GM23338 (cell line): ENCODE data around the gene GIMAP6. TPM values are rescaled to one million over a fixed set of nuclear protein-coding genes. Genes with fewer than 3 reads are reported as not detected.

Experiments
- ATAC-seq: fragments of 200-7000 bp; cut with Tn5 transposase; 3 replicates; pipeline ENCODE4 v1.9.1; 2020
- DNase-seq: peaks from one replicate; pipeline ENCODE4 v3.0.0-alpha.2; 2015; ENCODE audit warnings: low spot score
- H2AFZ ChIP-seq: fragments of 200-600 bp; sonication (generic); 2 replicates; pipeline ENCODE4 v1.8.0; 2016; ENCODE audit warnings: antibody characterized with exemption, mild to moderate bottlenecking, moderate library complexity
- H3F3A ChIP-seq: fragments of 200-600 bp; sonication (generic); replicated peaks from 2 replicates; pipeline ENCODE4 v1.8.0; 2017; ENCODE audit warnings: antibody characterized with exemption, mixed run types, low read depth
- H3K27ac ChIP-seq: fragments of 200-600 bp; sonication (generic); 2 replicates; pipeline ENCODE4 v1.6.1; 2016; ENCODE audit warnings: low read depth
- H3K27me3 ChIP-seq: fragments of 200-600 bp; sonication (generic); 2 replicates; pipeline ENCODE4 v1.8.0; 2016; ENCODE audit warnings: mild to moderate bottlenecking, mixed run types, moderate library complexity; ENCODE audit not compliant: insufficient read depth
- H3K36me3 ChIP-seq: fragments of 200-600 bp; sonication (generic); 2 replicates; pipeline ENCODE4 v1.8.0; 2016; ENCODE audit warnings: mild to moderate bottlenecking; ENCODE audit not compliant: insufficient read depth
- H3K4me1 ChIP-seq: fragments of 200-600 bp; sonication (generic); 2 replicates; pipeline ENCODE4 v1.8.0; 2016; ENCODE audit warnings: mild to moderate bottlenecking, moderate library complexity; ENCODE audit not compliant: insufficient read depth
- H3K4me2 ChIP-seq: fragments of 200-600 bp; sonication (generic); 2 replicates; pipeline ENCODE4 v1.7.1; 2017; ENCODE audit warnings: mixed run types
- H3K4me3 ChIP-seq: fragments of 200-600 bp; sonication (generic); 2 replicates; pipeline ENCODE4 v1.6.1; 2016; ENCODE audit warnings: mixed run types
- H3K79me2 ChIP-seq: fragments of 200-600 bp; sonication (generic); replicated peaks from 2 replicates; pipeline ENCODE4 v1.8.0; 2017; ENCODE audit warnings: mild to moderate bottlenecking; ENCODE audit not compliant: insufficient read depth
- H3K9me2 ChIP-seq: fragments of 200-600 bp; sonication (generic); 2 replicates; pipeline ENCODE4 v1.8.0; 2017; ENCODE audit not compliant: insufficient read depth
- H4K20me1 ChIP-seq: fragments of 200-600 bp; sonication (generic); replicated peaks from 2 replicates; pipeline ENCODE4 v1.8.0; 2017; ENCODE audit warnings: mild to moderate bottlenecking; ENCODE audit not compliant: insufficient read depth
- H3K27ac Mint-ChIP-seq: 2 replicates; pipeline ENCODE4 v1.8.0; 2020; ENCODE audit warnings: inconsistent platforms, mild to moderate bottlenecking, moderate library complexity, mixed read lengths
- H3K27me3 Mint-ChIP-seq: 3 replicates; pipeline ENCODE4 v1.8.0; 2022; ENCODE audit warnings: low read depth, mild to moderate bottlenecking, moderate library complexity, mixed read lengths, inconsistent platforms; ENCODE audit not compliant: insufficient read depth, poor library complexity
- H3K36me3 Mint-ChIP-seq: 3 replicates; pipeline ENCODE4 v1.8.0; 2021; ENCODE audit warnings: low read depth, mild to moderate bottlenecking, inconsistent platforms, moderate library complexity, mixed read lengths
- H3K4me1 Mint-ChIP-seq: 3 replicates; pipeline ENCODE4 v1.8.0; 2020; ENCODE audit warnings: mild to moderate bottlenecking, inconsistent platforms, mixed read lengths
- H3K4me3 Mint-ChIP-seq: 3 replicates; pipeline ENCODE4 v1.8.0; 2021; ENCODE audit warnings: moderate library complexity, mild to moderate bottlenecking, inconsistent platforms, mixed read lengths
- H3K9me3 Mint-ChIP-seq: 3 replicates; pipeline ENCODE4 v1.8.0; 2020; ENCODE audit warnings: moderate library complexity, mild to moderate bottlenecking, inconsistent platforms, mixed read lengths
- CREB1 ChIP-seq: fragments of 250-450 bp; sonication (Bioruptor Pico); IDR thresholded peaks from 2 replicates; pipeline ENCODE4 v1.5.0; 2020; ENCODE audit warnings: low read depth, mild to moderate bottlenecking, moderate library complexity
- EZH2 ChIP-seq: fragments of 200-600 bp; sonication (generic); IDR thresholded peaks from one replicate; pipeline ENCODE4 v1.8.0; 2017; ENCODE audit warnings: antibody characterized with exemption, mild to moderate bottlenecking, low read depth; ENCODE audit not compliant: unreplicated experiment
- EZH2phosphoT487 ChIP-seq: fragments of 200-600 bp; sonication (generic); IDR thresholded peaks from one replicate; pipeline ENCODE4 v1.8.1; 2018; ENCODE audit warnings: antibody characterized with exemption; ENCODE audit not compliant: unreplicated experiment
- JUNB ChIP-seq: IDR thresholded peaks from one replicate; pipeline ENCODE4 v1.6.1; 2016; ENCODE audit warnings: antibody characterized with exemption; ENCODE audit not compliant: unreplicated experiment
- NANOG ChIP-seq: IDR thresholded peaks from 2 replicates; pipeline ENCODE4 v1.6.1; 2016; ENCODE audit warnings: antibody characterized with exemption, borderline replicate concordance
- POLR2AphosphoS5 ChIP-seq: IDR thresholded peaks from 2 replicates; pipeline ENCODE4 v1.6.1; 2016; ENCODE audit warnings: antibody characterized with exemption, low read depth
- STAT1 ChIP-seq: IDR thresholded peaks from one replicate; pipeline ENCODE4 v1.6.1; 2016; ENCODE audit warnings: antibody characterized with exemption; ENCODE audit not compliant: unreplicated experiment
- ZNF114 ChIP-seq: fragments of 250-450 bp; sonication (Bioruptor Pico); IDR thresholded peaks from 2 replicates; pipeline ENCODE4 v1.5.0; 2020; ENCODE audit warnings: mild to moderate bottlenecking, moderate library complexity
- ZNF331 ChIP-seq: fragments of 250-450 bp; sonication (Bioruptor Pico); IDR thresholded peaks from 2 replicates; pipeline ENCODE4 v1.5.0; 2020; ENCODE audit warnings: low read depth, mild to moderate bottlenecking, moderate library complexity
- polyA plus RNA-seq: library from polyadenylated mRNA; unstranded; fragments of >200 nt; fragmentation: Nextera tagmentation; extraction: Ambion mirVana; gene quantifications from 2 replicates; pipeline ENCODE4 v1.2.1, GENCODE V29; 2016
- total RNA-seq: library from RNA; depleted of rRNA; stranded (reverse); fragments of >200 nt; shearing (Covaris generic); gene quantifications from 2 replicates; pipeline ENCODE4 v1.2.3, GENCODE V29; 2014
- TF ChIP-seq, protein P1 (sequence below): IDR thresholded peaks from 2 replicates; pipeline ENCODE4 v1.6.1; 2016; ENCODE audit warnings: antibody characterized with exemption
- TF ChIP-seq, protein P2 (sequence below): IDR thresholded peaks from one replicate; pipeline ENCODE4 v1.6.1; 2018; ENCODE audit warnings: antibody characterized with exemption; ENCODE audit not compliant: unreplicated experiment
- TF ChIP-seq, protein P3 (sequence below), 2 experiments: fragments of 200-600 bp in 1 of 2; sonication (generic) in 1 of 2; conservative IDR thresholded peaks; 2 replicates each; pipeline versions ENCODE4 v1.5.1 to v1.6.1; 2016 to 2017; ENCODE audit warnings: antibody characterized with exemption in 2 of 2, low read depth in 2 of 2, mild to moderate bottlenecking in 2 of 2, moderate library complexity in 1 of 2
- TF ChIP-seq, protein P4 (sequence below): fragments of 250-450 bp; sonication (Bioruptor Pico); IDR thresholded peaks from 2 replicates; pipeline ENCODE4 v1.5.0; 2020; ENCODE audit warnings: mild to moderate bottlenecking, moderate library complexity

GIMAP6 gene
- total and polyA plus RNA-seq, 2 experiments from 2014 or later = not detected

DNA sequence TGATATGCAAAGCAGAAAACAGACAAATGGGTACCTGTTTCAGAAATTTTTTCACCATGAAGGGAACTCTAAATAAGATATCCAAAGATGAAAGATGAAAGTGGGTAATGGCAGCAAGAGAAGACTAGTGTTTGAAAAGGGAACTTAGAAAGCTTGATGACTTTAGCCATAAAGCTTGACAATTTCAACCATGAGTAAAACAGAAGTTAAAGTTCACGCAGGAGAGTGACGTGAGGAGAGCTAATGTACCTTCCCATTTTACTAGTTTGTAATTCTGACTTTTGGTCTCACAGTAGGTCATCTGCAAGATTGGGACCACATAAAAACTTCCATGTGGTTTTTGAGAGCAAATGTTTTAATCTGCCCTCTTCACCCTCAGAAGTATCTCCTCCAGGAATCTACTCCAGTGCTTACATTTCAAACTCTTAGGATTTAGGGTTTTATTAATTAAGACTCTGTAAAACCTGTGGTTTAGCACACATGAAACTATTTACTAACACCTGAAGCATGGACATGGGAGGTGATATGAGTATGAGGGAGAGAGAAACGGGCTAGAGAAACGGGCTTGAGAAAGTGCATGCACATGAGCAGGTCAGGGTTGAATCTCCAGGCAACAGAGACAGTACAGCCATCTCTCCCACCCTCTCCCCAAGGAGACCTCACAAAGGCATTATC, 28.9 kb upstream of the GIMAP6 start:
- no peak for DNase-seq
- no peak overlapping the region for H2AFZ ChIP-seq
- no peaks in the 10 kb centered on the region for H3K4me1 ChIP-seq
- no peak overlapping the region for H3K4me2 ChIP-seq
- no peak for ATAC-seq
- no peaks in the 10 kb centered on the region for H3K36me3 ChIP-seq
- no peaks in the 10 kb centered on the region for H3K79me2 ChIP-seq
- no peaks in the 10 kb centered on the region for H4K20me1 ChIP-seq
- H3K9me3 Mint-ChIP-seq = peaks cover 16% of the 10 kb centered on the region; the same call in 2 of the 3 replicates
- no peak for TF ChIP-seq POLR2AphosphoS5
- TF ChIP-seq NANOG = no peak
- TF ChIP-seq STAT1 = no peak
- no peak for TF ChIP-seq EZH2phosphoT487
- no peak for TF ChIP-seq JUNB
- TF ChIP-seq, protein P1, sequence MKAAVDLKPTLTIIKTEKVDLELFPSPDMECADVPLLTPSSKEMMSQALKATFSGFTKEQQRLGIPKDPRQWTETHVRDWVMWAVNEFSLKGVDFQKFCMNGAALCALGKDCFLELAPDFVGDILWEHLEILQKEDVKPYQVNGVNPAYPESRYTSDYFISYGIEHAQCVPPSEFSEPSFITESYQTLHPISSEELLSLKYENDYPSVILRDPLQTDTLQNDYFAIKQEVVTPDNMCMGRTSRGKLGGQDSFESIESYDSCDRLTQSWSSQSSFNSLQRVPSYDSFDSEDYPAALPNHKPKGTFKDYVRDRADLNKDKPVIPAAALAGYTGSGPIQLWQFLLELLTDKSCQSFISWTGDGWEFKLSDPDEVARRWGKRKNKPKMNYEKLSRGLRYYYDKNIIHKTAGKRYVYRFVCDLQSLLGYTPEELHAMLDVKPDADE = no peak
- TF ChIP-seq, protein P2, sequence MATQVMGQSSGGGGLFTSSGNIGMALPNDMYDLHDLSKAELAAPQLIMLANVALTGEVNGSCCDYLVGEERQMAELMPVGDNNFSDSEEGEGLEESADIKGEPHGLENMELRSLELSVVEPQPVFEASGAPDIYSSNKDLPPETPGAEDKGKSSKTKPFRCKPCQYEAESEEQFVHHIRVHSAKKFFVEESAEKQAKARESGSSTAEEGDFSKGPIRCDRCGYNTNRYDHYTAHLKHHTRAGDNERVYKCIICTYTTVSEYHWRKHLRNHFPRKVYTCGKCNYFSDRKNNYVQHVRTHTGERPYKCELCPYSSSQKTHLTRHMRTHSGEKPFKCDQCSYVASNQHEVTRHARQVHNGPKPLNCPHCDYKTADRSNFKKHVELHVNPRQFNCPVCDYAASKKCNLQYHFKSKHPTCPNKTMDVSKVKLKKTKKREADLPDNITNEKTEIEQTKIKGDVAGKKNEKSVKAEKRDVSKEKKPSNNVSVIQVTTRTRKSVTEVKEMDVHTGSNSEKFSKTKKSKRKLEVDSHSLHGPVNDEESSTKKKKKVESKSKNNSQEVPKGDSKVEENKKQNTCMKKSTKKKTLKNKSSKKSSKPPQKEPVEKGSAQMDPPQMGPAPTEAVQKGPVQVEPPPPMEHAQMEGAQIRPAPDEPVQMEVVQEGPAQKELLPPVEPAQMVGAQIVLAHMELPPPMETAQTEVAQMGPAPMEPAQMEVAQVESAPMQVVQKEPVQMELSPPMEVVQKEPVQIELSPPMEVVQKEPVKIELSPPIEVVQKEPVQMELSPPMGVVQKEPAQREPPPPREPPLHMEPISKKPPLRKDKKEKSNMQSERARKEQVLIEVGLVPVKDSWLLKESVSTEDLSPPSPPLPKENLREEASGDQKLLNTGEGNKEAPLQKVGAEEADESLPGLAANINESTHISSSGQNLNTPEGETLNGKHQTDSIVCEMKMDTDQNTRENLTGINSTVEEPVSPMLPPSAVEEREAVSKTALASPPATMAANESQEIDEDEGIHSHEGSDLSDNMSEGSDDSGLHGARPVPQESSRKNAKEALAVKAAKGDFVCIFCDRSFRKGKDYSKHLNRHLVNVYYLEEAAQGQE = no peak
- TF ChIP-seq CREB1 (CRISPR knock-in tag) = no peak
- TF ChIP-seq ZNF331 (CRISPR knock-in tag) = no peak
- TF ChIP-seq ZNF114 (CRISPR knock-in tag) = no peak
- TF ChIP-seq EZH2 = no peak
- TF ChIP-seq, protein P3, sequence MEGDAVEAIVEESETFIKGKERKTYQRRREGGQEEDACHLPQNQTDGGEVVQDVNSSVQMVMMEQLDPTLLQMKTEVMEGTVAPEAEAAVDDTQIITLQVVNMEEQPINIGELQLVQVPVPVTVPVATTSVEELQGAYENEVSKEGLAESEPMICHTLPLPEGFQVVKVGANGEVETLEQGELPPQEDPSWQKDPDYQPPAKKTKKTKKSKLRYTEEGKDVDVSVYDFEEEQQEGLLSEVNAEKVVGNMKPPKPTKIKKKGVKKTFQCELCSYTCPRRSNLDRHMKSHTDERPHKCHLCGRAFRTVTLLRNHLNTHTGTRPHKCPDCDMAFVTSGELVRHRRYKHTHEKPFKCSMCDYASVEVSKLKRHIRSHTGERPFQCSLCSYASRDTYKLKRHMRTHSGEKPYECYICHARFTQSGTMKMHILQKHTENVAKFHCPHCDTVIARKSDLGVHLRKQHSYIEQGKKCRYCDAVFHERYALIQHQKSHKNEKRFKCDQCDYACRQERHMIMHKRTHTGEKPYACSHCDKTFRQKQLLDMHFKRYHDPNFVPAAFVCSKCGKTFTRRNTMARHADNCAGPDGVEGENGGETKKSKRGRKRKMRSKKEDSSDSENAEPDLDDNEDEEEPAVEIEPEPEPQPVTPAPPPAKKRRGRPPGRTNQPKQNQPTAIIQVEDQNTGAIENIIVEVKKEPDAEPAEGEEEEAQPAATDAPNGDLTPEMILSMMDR (conservative IDR thresholded peaks at IDR 0.05; ENCODE audit: low read depth in 2 of 2) = no peak
- TF ChIP-seq, protein P4, sequence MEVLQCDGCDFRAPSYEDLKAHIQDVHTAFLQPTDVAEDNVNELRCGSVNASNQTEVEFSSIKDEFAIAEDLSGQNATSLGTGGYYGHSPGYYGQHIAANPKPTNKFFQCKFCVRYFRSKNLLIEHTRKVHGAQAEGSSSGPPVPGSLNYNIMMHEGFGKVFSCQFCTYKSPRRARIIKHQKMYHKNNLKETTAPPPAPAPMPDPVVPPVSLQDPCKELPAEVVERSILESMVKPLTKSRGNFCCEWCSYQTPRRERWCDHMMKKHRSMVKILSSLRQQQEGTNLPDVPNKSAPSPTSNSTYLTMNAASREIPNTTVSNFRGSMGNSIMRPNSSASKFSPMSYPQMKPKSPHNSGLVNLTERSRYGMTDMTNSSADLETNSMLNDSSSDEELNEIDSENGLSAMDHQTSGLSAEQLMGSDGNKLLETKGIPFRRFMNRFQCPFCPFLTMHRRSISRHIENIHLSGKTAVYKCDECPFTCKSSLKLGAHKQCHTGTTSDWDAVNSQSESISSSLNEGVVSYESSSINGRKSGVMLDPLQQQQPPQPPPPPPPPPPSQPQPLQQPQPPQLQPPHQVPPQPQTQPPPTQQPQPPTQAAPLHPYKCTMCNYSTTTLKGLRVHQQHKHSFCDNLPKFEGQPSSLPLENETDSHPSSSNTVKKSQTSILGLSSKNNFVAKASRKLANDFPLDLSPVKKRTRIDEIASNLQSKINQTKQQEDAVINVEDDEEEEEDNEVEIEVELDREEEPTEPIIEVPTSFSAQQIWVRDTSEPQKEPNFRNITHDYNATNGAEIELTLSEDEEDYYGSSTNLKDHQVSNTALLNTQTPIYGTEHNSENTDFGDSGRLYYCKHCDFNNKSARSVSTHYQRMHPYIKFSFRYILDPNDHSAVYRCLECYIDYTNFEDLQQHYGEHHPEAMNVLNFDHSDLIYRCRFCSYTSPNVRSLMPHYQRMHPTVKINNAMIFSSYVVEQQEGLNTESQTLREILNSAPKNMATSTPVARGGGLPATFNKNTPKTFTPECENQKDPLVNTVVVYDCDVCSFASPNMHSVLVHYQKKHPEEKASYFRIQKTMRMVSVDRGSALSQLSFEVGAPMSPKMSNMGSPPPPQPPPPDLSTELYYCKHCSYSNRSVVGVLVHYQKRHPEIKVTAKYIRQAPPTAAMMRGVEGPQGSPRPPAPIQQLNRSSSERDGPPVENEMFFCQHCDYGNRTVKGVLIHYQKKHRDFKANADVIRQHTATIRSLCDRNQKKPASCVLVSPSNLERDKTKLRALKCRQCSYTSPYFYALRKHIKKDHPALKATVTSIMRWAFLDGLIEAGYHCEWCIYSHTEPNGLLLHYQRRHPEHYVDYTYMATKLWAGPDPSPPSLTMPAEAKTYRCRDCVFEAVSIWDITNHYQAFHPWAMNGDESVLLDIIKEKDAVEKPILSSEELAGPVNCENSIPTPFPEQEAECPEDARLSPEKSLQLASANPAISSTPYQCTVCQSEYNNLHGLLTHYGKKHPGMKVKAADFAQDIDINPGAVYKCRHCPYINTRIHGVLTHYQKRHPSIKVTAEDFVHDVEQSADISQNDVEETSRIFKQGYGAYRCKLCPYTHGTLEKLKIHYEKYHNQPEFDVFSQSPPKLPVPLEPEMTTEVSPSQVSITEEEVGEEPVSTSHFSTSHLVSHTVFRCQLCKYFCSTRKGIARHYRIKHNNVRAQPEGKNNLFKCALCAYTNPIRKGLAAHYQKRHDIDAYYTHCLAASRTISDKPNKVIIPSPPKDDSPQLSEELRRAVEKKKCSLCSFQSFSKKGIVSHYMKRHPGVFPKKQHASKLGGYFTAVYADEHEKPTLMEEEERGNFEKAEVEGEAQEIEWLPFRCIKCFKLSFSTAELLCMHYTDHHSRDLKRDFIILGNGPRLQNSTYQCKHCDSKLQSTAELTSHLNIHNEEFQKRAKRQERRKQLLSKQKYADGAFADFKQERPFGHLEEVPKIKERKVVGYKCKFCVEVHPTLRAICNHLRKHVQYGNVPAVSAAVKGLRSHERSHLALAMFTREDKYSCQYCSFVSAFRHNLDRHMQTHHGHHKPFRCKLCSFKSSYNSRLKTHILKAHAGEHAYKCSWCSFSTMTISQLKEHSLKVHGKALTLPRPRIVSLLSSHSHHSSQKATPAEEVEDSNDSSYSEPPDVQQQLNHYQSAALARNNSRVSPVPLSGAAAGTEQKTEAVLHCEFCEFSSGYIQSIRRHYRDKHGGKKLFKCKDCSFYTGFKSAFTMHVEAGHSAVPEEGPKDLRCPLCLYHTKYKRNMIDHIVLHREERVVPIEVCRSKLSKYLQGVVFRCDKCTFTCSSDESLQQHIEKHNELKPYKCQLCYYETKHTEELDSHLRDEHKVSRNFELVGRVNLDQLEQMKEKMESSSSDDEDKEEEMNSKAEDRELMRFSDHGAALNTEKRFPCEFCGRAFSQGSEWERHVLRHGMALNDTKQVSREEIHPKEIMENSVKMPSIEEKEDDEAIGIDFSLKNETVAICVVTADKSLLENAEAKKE (CRISPR knock-in tag) = no peak
- no peaks in the 10 kb centered on the region for H3F3A ChIP-seq
- H3K27me3 Mint-ChIP-seq = peaks cover 5% of the 10 kb centered on the region
- peaks cover 7% of the 10 kb centered on the region; the same call in 2 of the 3 replicates for H3K36me3 Mint-ChIP-seq
- H3K27ac ChIP-seq = no peak overlapping the region
- H3K4me3 Mint-ChIP-seq = no peak overlapping the region
- H3K4me1 Mint-ChIP-seq = no peaks in the 10 kb centered on the region
- H3K9me2 ChIP-seq = peaks cover 3% of the 10 kb centered on the region; the same call in 1 of the 2 replicates
- H3K4me3 ChIP-seq = no peak overlapping the region
- H3K27ac Mint-ChIP-seq = no peak overlapping the region
- H3K27me3 ChIP-seq = no peaks in the 10 kb centered on the region
